ENCODE results near the gene MED9.
"Not testable (repeated sequence)": the region's sequence is repeated elsewhere in the genome, so short reads cannot be mapped to it uniquely, and the experiment has no call there.

The MED9 gene

GRCh38 chr17:17445925-17446665 is 30.7 kb upstream of the MED9 start:
- peak; percentile 69 for DNase-seq (ENCODE audit: low read depth)
- TF ChIP-seq CTCF (IDR thresholded peaks at IDR 0.05; ENCODE audit: insufficient read depth, low read depth, low read length, missing control alignments): no peak
- no peak overlapping the region for H3K4me3 ChIP-seq (ENCODE audit: low read length)

- TF ChIP-seq CTCF (IDR thresholded peaks at IDR 0.05; ENCODE audit: insufficient read depth, low read depth, low read length, missing control alignments): no peak
- no peak overlapping the region for H3K4me3 ChIP-seq (ENCODE audit: low read length)
- no peak for DNase-seq (ENCODE audit: low read depth)
Observed at GRCh38 chr17:17446666-17447155, 30.1 kb upstream of the MED9 start.

- TF ChIP-seq CTCF (IDR thresholded peaks at IDR 0.05; ENCODE audit: insufficient read depth, low read depth, low read length, missing control alignments): no peak
Observed at GRCh38 chr17:17447264-17447663, 29.5 kb upstream of the MED9 start.

GRCh38 chr17:17448076-17448475 is 28.7 kb upstream of the MED9 start:
- DNase-seq (ENCODE audit: low read depth): no peak
- no peak for TF ChIP-seq CTCF (IDR thresholded peaks at IDR 0.05; ENCODE audit: insufficient read depth, low read depth, low read length, missing control alignments)

More at GRCh38 chr17:17447264-17447663, 29.5 kb upstream of the MED9 start:
- no peak overlapping the region for H3K4me3 ChIP-seq (ENCODE audit: low read length)
- DNase-seq (ENCODE audit: low read depth): no peak

GRCh38 chr17:17448723-17449122 is 28.1 kb upstream of the MED9 start:
- no peak for TF ChIP-seq CTCF (IDR thresholded peaks at IDR 0.05; ENCODE audit: insufficient read depth, low read depth, low read length, missing control alignments)
- DNase-seq (ENCODE audit: low read depth): no peak
- H3K4me3 ChIP-seq (ENCODE audit: low read length): no peak overlapping the region

More at GRCh38 chr17:17448076-17448475, 28.7 kb upstream of the MED9 start:
- no peak overlapping the region for H3K4me3 ChIP-seq (ENCODE audit: low read length)

GRCh38 chr17:17453088-17453487 is 23.7 kb upstream of the MED9 start:
- H3K4me3 ChIP-seq (ENCODE audit: low read length): no peak overlapping the region
- TF ChIP-seq CTCF (IDR thresholded peaks at IDR 0.05; ENCODE audit: insufficient read depth, low read depth, low read length, missing control alignments): no peak
- DNase-seq (ENCODE audit: low read depth): no peak

GRCh38 chr17:17454276-17454675 is 22.5 kb upstream of the MED9 start:
- TF ChIP-seq CTCF (IDR thresholded peaks at IDR 0.05; ENCODE audit: insufficient read depth, low read depth, low read length, missing control alignments): no peak
- DNase-seq (ENCODE audit: low read depth): no peak
- H3K4me3 ChIP-seq (ENCODE audit: low read length): no peak overlapping the region

GRCh38 chr17:17454700-17455099 is 22.1 kb upstream of the MED9 start:
- H3K4me3 ChIP-seq (ENCODE audit: low read length); DNase-seq (ENCODE audit: low read depth): not testable (repeated sequence)

Measured in epithelial cell of esophagus (primary cell).